GM06990 (cell line): ENCODE measurements around the gene SNX13.

ENCODE experiments used
- DNase-seq: peaks from one replicate; pipeline ENCODE4 v3.0.0-alpha.2; 2011; ENCODE audit not compliant: insufficient read length; ENCODE audit errors: extremely low read depth
- H3K27me3 ChIP-seq: replicated peaks from 2 replicates; pipeline ENCODE4 v1.6.0; 2011; ENCODE audit warnings: low read length; ENCODE audit not compliant: control insufficient read depth, insufficient read depth
- H3K36me3 ChIP-seq: 2 replicates; pipeline ENCODE4 v1.5.1; 2011; ENCODE audit warnings: low read length; ENCODE audit not compliant: control insufficient read depth, insufficient read depth
- H3K4me3 ChIP-seq: replicated peaks from 2 replicates; pipeline ENCODE4 v1.5.1; 2011; ENCODE audit warnings: low read depth, mild to moderate bottlenecking, control low read depth, low read length
- CTCF ChIP-seq: IDR thresholded peaks from 2 replicates; pipeline ENCODE4 v1.5.1; 2011; ENCODE audit warnings: low read length, control low read depth, mild to moderate bottlenecking, inconsistent platforms; ENCODE audit not compliant: insufficient read depth, poor library complexity, severe bottlenecking

The SNX13 gene

DNA sequence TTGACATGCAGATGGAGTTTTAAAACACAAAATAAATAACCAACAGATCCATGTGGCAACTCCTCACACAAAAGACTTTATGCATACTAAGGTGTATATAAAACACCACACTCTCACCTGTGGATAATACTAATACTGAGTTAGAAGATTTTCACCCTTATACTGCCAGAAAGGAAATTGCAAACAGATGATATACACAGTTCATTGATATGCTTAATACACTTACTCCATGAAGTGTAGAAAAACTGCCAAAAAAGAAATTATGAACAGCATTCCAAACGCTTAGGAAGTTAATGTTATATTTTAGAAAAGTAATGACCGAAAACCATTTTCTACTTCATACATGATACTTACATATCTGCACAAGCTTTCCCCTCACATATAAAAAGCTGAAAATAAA lies 17.6 kb upstream of the SNX13 start:
- no peak for TF ChIP-seq CTCF
- DNase-seq = no peak
- Histone ChIP-seq H3K36me3 (no peaks in the 10 kb centered on the region), H3K4me3 (no peak overlapping the region), H3K27me3 (no peaks in the 10 kb centered on the region; the same call in none of the 2 replicates)

DNA sequence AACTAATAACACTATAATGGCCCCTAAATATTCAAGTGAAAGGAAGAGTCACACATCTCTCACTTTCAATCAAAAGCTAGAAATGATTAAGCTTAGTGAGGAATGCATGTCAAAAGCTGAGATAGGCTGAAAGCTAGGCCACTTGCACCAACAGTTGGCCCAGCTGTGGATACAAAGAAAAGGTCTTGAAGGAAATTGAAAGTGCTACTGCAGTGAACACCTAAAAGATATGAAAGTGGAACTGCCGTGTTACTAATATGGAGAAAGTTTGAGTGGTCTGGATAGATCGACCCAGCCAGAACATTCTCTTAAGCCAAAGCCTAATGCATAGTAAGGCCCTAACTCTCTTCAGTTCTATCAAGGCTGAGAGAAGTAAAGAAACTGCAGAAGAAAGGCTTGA lies 12.1 kb upstream of the SNX13 start:
- H3K36me3 ChIP-seq = no peaks in the 10 kb centered on the region
- no peak for TF ChIP-seq CTCF
- peak; percentile 64 for DNase-seq
- no peak overlapping the region for H3K4me3 ChIP-seq
- no peaks in the 10 kb centered on the region; the same call in 1 of the 2 replicates for H3K27me3 ChIP-seq

DNA sequence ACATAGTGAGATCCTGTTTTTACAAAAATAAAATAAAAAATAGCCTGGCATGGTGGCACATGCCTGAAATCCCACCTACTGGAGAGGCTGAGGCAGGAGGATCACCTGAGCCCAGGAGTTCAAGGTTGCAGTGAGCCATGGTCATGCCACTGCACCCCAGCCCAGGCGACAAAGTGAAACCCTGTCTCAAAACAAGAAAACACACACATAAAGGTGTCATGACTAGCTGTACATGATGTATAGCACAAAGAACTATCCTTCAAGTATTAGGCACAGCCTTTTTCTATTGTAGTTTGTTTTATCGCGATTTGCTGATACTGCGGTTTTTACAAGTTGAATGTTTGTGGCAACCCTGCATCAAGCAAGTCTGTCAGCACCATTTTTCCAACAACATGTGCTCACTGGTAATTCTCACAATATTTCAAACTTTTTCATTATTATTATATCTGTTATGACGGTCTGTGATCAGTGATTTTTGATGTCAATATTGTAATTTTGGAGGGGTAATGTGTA lies 11.5 kb upstream of the SNX13 start:
- no peaks in the 10 kb centered on the region for H3K36me3 ChIP-seq
- H3K27me3 ChIP-seq = no peaks in the 10 kb centered on the region; the same call in 1 of the 2 replicates
- no peak overlapping the region for H3K4me3 ChIP-seq
- TF ChIP-seq CTCF = no peak
- DNase-seq = no peak

DNA sequence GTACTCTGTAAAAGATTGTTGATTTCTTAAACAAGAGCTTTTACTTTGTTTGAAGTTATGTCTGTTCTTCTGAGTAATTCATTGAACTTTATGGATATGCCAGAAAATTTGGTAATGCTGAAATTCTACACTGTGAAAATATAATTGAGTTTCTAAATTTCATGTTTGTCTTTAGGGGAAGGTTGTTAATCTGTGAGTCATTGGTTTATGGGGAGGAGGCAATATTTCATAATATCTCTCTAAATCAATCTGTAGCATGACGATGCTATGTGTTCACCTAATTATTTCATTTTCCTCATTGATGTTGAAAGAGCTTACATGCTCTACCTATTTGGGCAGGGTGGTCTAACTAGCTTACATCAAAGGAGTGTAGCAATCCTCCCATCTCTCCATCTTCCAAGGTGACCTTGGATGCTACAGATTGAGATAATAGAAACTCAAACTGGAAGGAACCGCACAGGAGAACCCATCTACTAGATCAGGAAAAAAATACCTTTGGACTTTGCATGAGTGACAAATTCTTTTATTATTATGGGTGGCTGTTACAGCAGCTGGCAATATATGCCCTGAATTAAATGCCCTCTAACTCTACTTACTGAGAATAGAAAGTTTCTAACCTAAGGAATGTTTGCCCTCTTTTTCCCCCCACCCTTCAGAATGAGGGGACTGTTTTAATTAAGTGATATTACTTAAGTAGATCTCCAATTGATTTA lies 8.4 kb upstream of the SNX13 start:
- no peak for TF ChIP-seq CTCF
- no peak for DNase-seq
- no peaks in the 10 kb centered on the region for H3K36me3 ChIP-seq
- H3K4me3 ChIP-seq = no peak overlapping the region
- H3K27me3 ChIP-seq = no peaks in the 10 kb centered on the region

DNA sequence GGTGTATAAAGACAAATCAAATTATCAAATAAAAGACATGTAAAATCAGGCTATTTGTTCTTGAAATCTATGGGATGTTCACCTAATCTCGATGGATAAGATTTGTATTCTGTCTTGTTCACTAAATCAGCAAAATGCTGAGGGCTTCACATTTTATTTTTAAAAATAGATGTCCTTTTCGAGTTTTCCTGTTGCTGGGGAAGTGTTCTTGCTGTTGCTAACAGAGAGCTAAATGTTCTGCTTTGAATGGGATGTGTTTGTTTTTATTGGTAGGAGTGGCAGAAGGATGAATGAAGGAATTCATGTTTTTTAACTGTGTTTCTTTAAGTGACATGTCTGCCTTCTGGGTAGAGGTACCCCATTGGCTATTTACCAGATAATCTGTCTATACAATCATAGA lies 7.3 kb upstream of the SNX13 start:
- no peak for TF ChIP-seq CTCF
- no peak overlapping the region for H3K4me3 ChIP-seq
- DNase-seq = no peak

More for the DNA sequence above, 7.3 kb upstream of the SNX13 start:
- no peaks in the 10 kb centered on the region for H3K27me3 ChIP-seq
- H3K36me3 ChIP-seq = no peaks in the 10 kb centered on the region
